Measurements from ENCODE around the gene OPN3. TPM values are rescaled to one million over a fixed set of nuclear protein-coding genes. Genes with fewer than 3 reads are reported as not detected.

OPN3 gene
- total and polyA plus RNA-seq, 4 donors = 11.3 to 19.1 (median 15.5) TPM

- no peaks in the 10 kb centered on the region for H3K27me3 ChIP-seq (ENCODE audit: control insufficient read depth in 4 of 4, insufficient read depth in 4 of 4, low read length in 3 of 4)
- H3K9me3 ChIP-seq (ENCODE audit: control insufficient read depth in 4 of 4, low read length in 3 of 4) = no peaks in the 10 kb centered on the region
- H3K4me3 ChIP-seq (ENCODE audit: low read depth in 1 of 3, low read length in 3 of 3) = no peak overlapping the region
- H3K4me1 ChIP-seq (ENCODE audit: control insufficient read depth in 4 of 4, insufficient read depth in 4 of 4, low read length in 3 of 4) = peaks cover 2 to 19% (median 16%) of the 10 kb centered on the region in 4 donors
- H3K36me3 ChIP-seq (ENCODE audit: control insufficient read depth in 4 of 4, insufficient read depth in 3 of 4, low read depth in 1 of 4, low read length in 3 of 4) = peaks cover 0 to 2% (median 0%) of the 10 kb centered on the region in 4 donors
- 70% methylated on average over 3 of the region's 3 CpGs for whole genome bisulfite sequencing
- DNase-seq (ENCODE audit: low spot score) = no peak
- no peak overlapping the region for H3K27ac ChIP-seq (ENCODE audit: low read depth in 1 of 2, low read length in 2 of 2)
- no peak overlapping the region for H3K9ac ChIP-seq (ENCODE audit: low read depth in 1 of 2, low read length in 2 of 2)
- TF ChIP-seq RXRA (IDR thresholded peaks at IDR 0.05) = no peak
- no peak for TF ChIP-seq EGR1 (IDR thresholded peaks at IDR 0.05; ENCODE audit: low read depth in 2 of 2)
- no peak for TF ChIP-seq RAD21 (IDR thresholded peaks at IDR 0.05)
- no peak for TF ChIP-seq FOXA2 (IDR thresholded peaks at IDR 0.05)
- no peak for TF ChIP-seq NR2F2 (IDR thresholded peaks at IDR 0.05)
- TF ChIP-seq FOXA1 (IDR thresholded peaks at IDR 0.05) = no peak
- TF ChIP-seq GABPA (IDR thresholded peaks at IDR 0.05 in 1 of 2, conservative IDR thresholded peaks at IDR 0.05 in 1 of 2) = no peak
- TF ChIP-seq JUND (IDR thresholded peaks at IDR 0.05) = no peak
- TF ChIP-seq MAX (IDR thresholded peaks at IDR 0.05) = no peak
- TF ChIP-seq ZBTB33 (IDR thresholded peaks at IDR 0.05) = no peak
- no peak for TF ChIP-seq HNF4G (IDR thresholded peaks at IDR 0.05)
Measured at GRCh38 chr1:241608379-241609033, 31.7 kb downstream of the OPN3 start.

GRCh38 chr1:241607497-241607896, 32.7 kb downstream of the OPN3 start:
- no peak overlapping the region for H3K27ac ChIP-seq (ENCODE audit: low read depth in 1 of 2, low read length in 2 of 2)
- no peaks in the 10 kb centered on the region for H3K9me3 ChIP-seq (ENCODE audit: control insufficient read depth in 4 of 4, low read length in 3 of 4)
- peaks cover 2 to 19% (median 16%) of the 10 kb centered on the region in 4 donors for H3K4me1 ChIP-seq (ENCODE audit: control insufficient read depth in 4 of 4, insufficient read depth in 4 of 4, low read length in 3 of 4)
- no peaks in the 10 kb centered on the region for H3K27me3 ChIP-seq (ENCODE audit: control insufficient read depth in 4 of 4, insufficient read depth in 4 of 4, low read length in 3 of 4)
- DNase-seq (ENCODE audit: low spot score) = no peak
- no peak overlapping the region for H3K4me3 ChIP-seq (ENCODE audit: low read depth in 1 of 3, low read length in 3 of 3)
- no peak overlapping the region for H3K9ac ChIP-seq (ENCODE audit: low read depth in 1 of 2, low read length in 2 of 2)
- no peak for TF ChIP-seq YY1 (IDR thresholded peaks at IDR 0.05)
- TF ChIP-seq ATF3 (IDR thresholded peaks at IDR 0.05) = no peak
- TF ChIP-seq REST (IDR thresholded peaks at IDR 0.05) = no peak
- no peak for TF ChIP-seq RXRA (IDR thresholded peaks at IDR 0.05)
- no peak for TF ChIP-seq HNF4G (IDR thresholded peaks at IDR 0.05)
- no peak for TF ChIP-seq ZBTB33 (IDR thresholded peaks at IDR 0.05)
- no peak for TF ChIP-seq GABPA (IDR thresholded peaks at IDR 0.05 in 1 of 2, conservative IDR thresholded peaks at IDR 0.05 in 1 of 2)
- no peak for TF ChIP-seq EGR1 (IDR thresholded peaks at IDR 0.05; ENCODE audit: low read depth in 2 of 2)
- TF ChIP-seq CTCF (IDR thresholded peaks at IDR 0.05; ENCODE audit: low read depth, low read length, missing input control) = no peak
- no peak for TF ChIP-seq MAX (IDR thresholded peaks at IDR 0.05)
- no peak for TF ChIP-seq FOXA1 (IDR thresholded peaks at IDR 0.05)
- TF ChIP-seq JUND (IDR thresholded peaks at IDR 0.05) = no peak
- peaks cover 0 to 8% (median 0%) of the 10 kb centered on the region in 4 donors for H3K36me3 ChIP-seq (ENCODE audit: control insufficient read depth in 4 of 4, insufficient read depth in 3 of 4, low read depth in 1 of 4, low read length in 3 of 4)
